Measurements from ENCODE around the gene KCNH6. TPM values are rescaled to one million over a fixed set of nuclear protein-coding genes. Genes with fewer than 3 reads are reported as not detected.
A peak's percentile ranks its signal among the peaks of the same experiment; 100 is the strongest.

The KCNH6 gene
- total RNA-seq, 6 experiments from 2014 or later: not detected

DNA sequence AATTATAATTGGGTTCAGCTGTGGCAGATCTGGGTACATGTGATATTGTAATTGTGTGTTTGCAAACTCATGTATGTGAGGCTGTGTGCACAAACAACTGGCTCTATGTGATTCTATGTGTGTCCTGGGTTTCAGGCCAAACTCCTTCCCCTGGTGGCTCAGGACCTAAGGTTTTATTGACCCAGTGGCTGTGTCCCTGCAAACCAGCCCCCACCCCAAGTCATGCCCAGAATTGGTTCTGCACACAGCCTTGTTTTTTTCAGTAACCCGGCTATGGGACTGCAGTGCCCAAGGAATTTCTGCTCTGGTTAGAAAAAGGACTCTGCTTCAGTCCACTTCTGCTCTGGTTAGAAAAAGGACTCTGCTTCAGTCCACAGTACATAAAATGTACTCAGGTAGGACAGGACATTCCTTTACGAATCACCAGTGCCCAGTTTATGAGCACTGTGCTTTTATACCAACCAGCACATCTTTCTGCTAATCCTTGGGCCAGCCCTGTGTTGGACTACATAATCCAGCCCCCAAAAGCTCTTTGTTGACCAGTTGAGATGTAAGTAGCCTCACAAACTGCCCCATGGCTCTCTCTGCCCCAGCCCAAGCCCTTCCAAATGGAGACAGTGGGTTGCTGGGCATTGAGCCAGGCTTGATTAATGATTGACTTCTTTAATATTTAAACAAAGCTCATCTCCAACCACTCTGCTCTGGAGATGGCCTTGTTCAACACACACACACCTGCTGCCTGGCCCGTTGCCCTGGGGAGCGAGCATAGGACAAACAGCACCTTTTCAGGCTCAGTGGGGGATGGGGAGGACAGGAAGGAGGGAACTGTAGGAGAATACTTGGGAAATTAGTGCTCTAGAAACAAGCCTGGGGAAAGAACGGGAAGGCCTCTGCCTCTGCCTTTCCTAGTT is 2.9 kb upstream of the KCNH6 start:
- no peak for TF ChIP-seq POLR2A (IDR thresholded peaks at IDR 0.05)
- TF ChIP-seq, protein P1, sequence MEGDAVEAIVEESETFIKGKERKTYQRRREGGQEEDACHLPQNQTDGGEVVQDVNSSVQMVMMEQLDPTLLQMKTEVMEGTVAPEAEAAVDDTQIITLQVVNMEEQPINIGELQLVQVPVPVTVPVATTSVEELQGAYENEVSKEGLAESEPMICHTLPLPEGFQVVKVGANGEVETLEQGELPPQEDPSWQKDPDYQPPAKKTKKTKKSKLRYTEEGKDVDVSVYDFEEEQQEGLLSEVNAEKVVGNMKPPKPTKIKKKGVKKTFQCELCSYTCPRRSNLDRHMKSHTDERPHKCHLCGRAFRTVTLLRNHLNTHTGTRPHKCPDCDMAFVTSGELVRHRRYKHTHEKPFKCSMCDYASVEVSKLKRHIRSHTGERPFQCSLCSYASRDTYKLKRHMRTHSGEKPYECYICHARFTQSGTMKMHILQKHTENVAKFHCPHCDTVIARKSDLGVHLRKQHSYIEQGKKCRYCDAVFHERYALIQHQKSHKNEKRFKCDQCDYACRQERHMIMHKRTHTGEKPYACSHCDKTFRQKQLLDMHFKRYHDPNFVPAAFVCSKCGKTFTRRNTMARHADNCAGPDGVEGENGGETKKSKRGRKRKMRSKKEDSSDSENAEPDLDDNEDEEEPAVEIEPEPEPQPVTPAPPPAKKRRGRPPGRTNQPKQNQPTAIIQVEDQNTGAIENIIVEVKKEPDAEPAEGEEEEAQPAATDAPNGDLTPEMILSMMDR (IDR thresholded peaks at IDR 0.05): no peak
- DNase-seq (peak; percentile 90 to 98 (median 97)), ATAC-seq (peak; percentile 92 to 93 (median 92))
- no peaks in the 10 kb centered on the region for H3K27me3 ChIP-seq
- WGBS (ENCODE audit: insufficient coverage, low coverage, low lambda C conversion rate, missing lambda C conversion rate): 20% methylated on average over 5 of the region's 5 CpGs
- H3K27ac ChIP-seq: peak overlapping the region in 2 of 3 donors; percentile 40 to 49
- peak overlapping the region in 1 of 3 donors; percentile 26 for H3K4me3 ChIP-seq
- H3K4me1 ChIP-seq: peaks cover 0 to 21% (median 10%) of the 10 kb centered on the region in 4 donors
- no peaks in the 10 kb centered on the region for H3K36me3 ChIP-seq
- intact Hi-C loops (cut with DNase I): no loop called here
- H3K9me3 ChIP-seq: no peaks in the 10 kb centered on the region

DNA sequence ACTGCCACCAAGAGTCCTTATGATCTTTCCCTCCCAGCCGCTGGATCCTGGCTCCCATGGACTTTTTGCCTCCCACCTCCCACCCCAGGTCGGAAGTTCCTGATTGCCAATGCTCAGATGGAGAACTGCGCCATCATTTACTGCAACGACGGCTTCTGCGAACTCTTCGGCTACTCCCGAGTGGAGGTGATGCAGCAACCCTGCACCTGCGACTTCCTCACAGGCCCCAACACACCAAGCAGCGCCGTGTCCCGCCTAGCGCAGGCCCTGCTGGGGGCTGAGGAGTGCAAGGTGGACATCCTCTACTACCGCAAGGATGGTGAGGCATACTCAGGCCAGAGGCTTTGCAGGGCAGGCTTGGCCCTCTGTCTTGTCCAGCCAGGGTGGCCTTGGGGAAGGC is 893 bp downstream of the KCNH6 start:
- peaks cover 0 to 20% (median 8%) of the 10 kb centered on the region in 4 donors for H3K4me1 ChIP-seq
- WGBS (ENCODE audit: insufficient coverage, low coverage, low lambda C conversion rate, missing lambda C conversion rate): 87% methylated on average over 13 of the region's 14 CpGs
- H3K27ac ChIP-seq: no peak overlapping the region
- intact Hi-C loops (cut with DNase I): no loop called here
- no peak overlapping the region for H3K4me3 ChIP-seq
- ATAC-seq (no peak), DNase-seq (no peak)
- H3K9me3 ChIP-seq: no peaks in the 10 kb centered on the region
- no peaks in the 10 kb centered on the region for H3K27me3 ChIP-seq
- TF ChIP-seq, protein P1 (IDR thresholded peaks at IDR 0.05): no peak
- TF ChIP-seq POLR2A (IDR thresholded peaks at IDR 0.05): no peak
- H3K36me3 ChIP-seq: no peaks in the 10 kb centered on the region

DNA sequence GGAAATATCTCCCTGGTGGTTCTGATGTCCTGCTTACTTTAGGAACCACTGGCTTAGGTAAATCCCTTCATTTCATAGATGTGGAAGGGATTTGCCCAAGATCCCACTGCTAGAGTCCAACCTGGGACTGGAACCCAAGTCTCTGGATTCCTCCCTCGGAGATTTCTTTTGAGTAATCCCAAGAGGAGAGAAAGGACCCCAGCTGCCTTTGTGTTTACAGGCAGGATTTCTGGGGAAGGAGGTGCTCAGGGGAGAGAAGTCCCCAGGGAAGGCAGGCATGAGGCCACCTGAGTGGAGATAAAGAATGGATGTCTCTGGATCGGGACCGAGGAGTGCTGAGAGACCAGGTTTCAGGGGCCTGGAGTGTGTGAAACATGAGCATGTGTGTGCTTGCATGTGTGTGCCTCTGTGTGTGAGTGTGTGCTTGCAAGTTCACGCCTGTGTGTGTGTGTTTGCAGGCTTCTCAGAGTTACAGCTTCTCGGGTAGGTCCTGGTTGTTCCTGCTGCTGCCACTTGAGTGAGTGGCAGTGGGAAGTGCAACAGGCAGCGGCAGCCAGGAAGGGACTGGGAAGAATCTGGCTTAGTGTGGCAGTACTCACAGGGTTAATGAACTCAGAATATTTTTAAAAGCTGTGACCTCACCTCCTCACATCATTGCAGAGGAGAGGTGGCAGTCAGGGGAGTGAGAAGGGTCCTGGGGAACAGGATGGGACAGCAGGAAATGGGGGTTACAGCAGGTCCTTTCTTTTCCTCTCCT is 2.2 kb downstream of the KCNH6 start:
- H3K36me3 ChIP-seq: no peaks in the 10 kb centered on the region
- TF ChIP-seq, protein P1 (IDR thresholded peaks at IDR 0.05): no peak
- no peak for TF ChIP-seq POLR2A (IDR thresholded peaks at IDR 0.05)
- no peaks in the 10 kb centered on the region for H3K9me3 ChIP-seq
- peaks cover 0 to 7% (median 3%) of the 10 kb centered on the region in 4 donors for H3K4me1 ChIP-seq
- no peaks in the 10 kb centered on the region for H3K27me3 ChIP-seq
- WGBS (ENCODE audit: insufficient coverage, low coverage, low lambda C conversion rate, missing lambda C conversion rate): 48% methylated on average over 5 of the region's 6 CpGs
- ATAC-seq: no peak
- intact Hi-C loops (cut with DNase I): no loop called here
- DNase-seq: no peak
- H3K4me3 ChIP-seq: no peak overlapping the region
- H3K27ac ChIP-seq: no peak overlapping the region

DNA sequence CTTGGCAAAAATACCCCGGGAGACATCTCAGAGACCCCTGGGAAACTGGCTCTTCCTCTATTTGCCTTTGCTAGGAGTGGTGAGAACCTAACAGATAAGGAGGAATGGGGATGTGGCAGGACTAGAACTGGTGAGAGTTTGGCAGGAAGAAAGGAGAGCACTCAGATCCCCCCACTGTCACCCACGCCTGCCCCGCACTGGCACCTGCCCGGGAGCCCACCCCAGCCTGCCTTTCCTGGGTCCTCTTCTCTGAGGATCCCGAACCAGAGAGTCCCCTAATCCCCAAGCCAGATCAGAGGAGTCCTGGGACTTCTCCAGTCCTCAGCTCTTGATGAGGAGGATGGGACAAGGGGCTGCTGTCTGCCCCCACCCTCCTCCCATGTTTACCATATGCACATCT is 3.7 kb downstream of the KCNH6 start:
- H3K4me3 ChIP-seq: no peak overlapping the region
- no peak for DNase-seq
- no peaks in the 10 kb centered on the region for H3K36me3 ChIP-seq
- intact Hi-C loops (cut with DNase I): no loop called here
- 36% methylated on average over 1 of the region's 5 CpGs for WGBS (ENCODE audit: insufficient coverage, low coverage, low lambda C conversion rate, missing lambda C conversion rate)
- TF ChIP-seq, protein P1 (IDR thresholded peaks at IDR 0.05): no peak
- no peak for TF ChIP-seq POLR2A (IDR thresholded peaks at IDR 0.05)
- no peaks in the 10 kb centered on the region for H3K27me3 ChIP-seq
- H3K9me3 ChIP-seq: no peaks in the 10 kb centered on the region
- H3K4me1 ChIP-seq: no peaks in the 10 kb centered on the region
- ATAC-seq: no peak
- H3K27ac ChIP-seq: no peak overlapping the region
